A549 (cell line): ENCODE measurements around the gene MCOLN1. TPM values are rescaled to one million over a fixed set of nuclear protein-coding genes. Genes with fewer than 3 reads are reported as not detected.
A peak's percentile ranks its signal among the peaks of the same experiment; 100 is the strongest.

Experiments
- ATAC-seq, 2 experiments: fragments of 200-7000 bp in 1 of 2; fragments of >200 bp in 1 of 2; cut with Nextera tagmentation in 1 of 2; cut with Tn5 transposase in 1 of 2; 3 replicates each; pipeline versions ENCODE4 v1.8.0 to v1.9.1; 2018 to 2020; ENCODE audit warnings: mild to moderate bottlenecking in 1 of 2, moderate library complexity in 1 of 2
- CTCF ChIA-PET: fragments of 300-600 bp; sonication (Branson Sonifier 250); formaldehyde crosslinking; extraction: SDS; loops from one replicate; lab custom pipeline; 2021; ENCODE audit warnings: antibody characterized with exemption, inconsistent platforms; lab: Yijun Ruan, JAX
- POLR2A ChIA-PET: fragments of 350-600 bp; formaldehyde crosslinking; extraction: SDS; loops from one replicate; lab custom pipeline; 2021; ENCODE audit warnings: antibody characterized with exemption, inconsistent platforms; lab: Yijun Ruan, JAX
- DNase-seq, 2 experiments: peaks; one replicate each; pipeline versions ENCODE4 v3.0.0 to v3.0.0-alpha.2; 2011 to 2016; ENCODE audit warnings: low read depth in 1 of 2, low spot score in 1 of 2
- FAIRE-seq: peaks from 2 replicates; lab custom pipeline; 2011; peaks lifted over from hg19 to GRCh38; lab: Jason Lieb, UNC
- H3K27ac ChIP-seq, 2 experiments: fragments of >200 bp; sonication (Bioruptor Twin); formaldehyde crosslinking; 3 replicates each; pipeline ENCODE4 v1.5.1; 2016 to 2017
- H3K4me1 ChIP-seq: fragments of >200 bp; sonication (Bioruptor Twin); formaldehyde crosslinking; 3 replicates; pipeline ENCODE4 v1.6.1; 2016
- H3K4me2 ChIP-seq: fragments of >200 bp; sonication (Bioruptor Twin); formaldehyde crosslinking; 3 replicates; pipeline ENCODE4 v1.6.1; 2016
- H3K4me3 ChIP-seq: fragments of >200 bp; sonication (Bioruptor Twin); formaldehyde crosslinking; 3 replicates; pipeline ENCODE4 v1.5.1; 2016
- H3K9me3 ChIP-seq: fragments of >200 bp; sonication (Bioruptor Twin); formaldehyde crosslinking; 3 replicates; pipeline ENCODE4 v1.6.1; 2016
- BCL3 ChIP-seq: fragments of >200 bp; sonication (Bioruptor Twin); formaldehyde crosslinking; IDR thresholded peaks from 3 replicates; pipeline ENCODE4 v1.6.1; 2016
- CBX8 ChIP-seq: fragments of 200-600 bp; sonication (generic); IDR thresholded peaks from 2 replicates; pipeline ENCODE4 v1.6.1; 2016
- E2F6 ChIP-seq: IDR thresholded peaks from 2 replicates; pipeline ENCODE4 v1.6.1; 2012; ENCODE audit warnings: low read depth, borderline replicate concordance
- EHF ChIP-seq: fragments of 250-450 bp; sonication (Bioruptor Pico); IDR thresholded peaks from 2 replicates; pipeline ENCODE4 v1.5.0; 2020; ENCODE audit warnings: mild to moderate bottlenecking
- ELK1 ChIP-seq: fragments of 150-350 bp; IDR thresholded peaks from 2 replicates; pipeline ENCODE4 v1.6.1; 2014; ENCODE audit warnings: low read depth, mild to moderate bottlenecking, low read length
- FOSL2 ChIP-seq, 2 experiments: fragments of 450-650 bp in 1 of 2; fragments of >200 bp in 1 of 2; sonication (Bioruptor Twin) in 1 of 2; formaldehyde crosslinking; IDR thresholded peaks; 2 replicates each; pipeline versions ENCODE4 v1.5.0 to v1.6.1; 2016 to 2020; ENCODE audit warnings: mild to moderate bottlenecking in 1 of 2, moderate library complexity in 1 of 2
- HES2 ChIP-seq: fragments of >200 bp; sonication (Bioruptor Twin); formaldehyde crosslinking; IDR thresholded peaks from 2 replicates; pipeline ENCODE4 v1.6.1; 2016
- HOXA7 ChIP-seq: fragments of 250-450 bp; sonication (Bioruptor Pico); IDR thresholded peaks from 2 replicates; pipeline ENCODE4 v1.5.0; 2020; ENCODE audit warnings: mild to moderate bottlenecking, moderate library complexity
- JUN ChIP-seq, 2 experiments: fragments of >200 bp; sonication (Bioruptor Twin); formaldehyde crosslinking; IDR thresholded peaks; 2 replicates in 1 of 2; 3 replicates in 1 of 2; pipeline ENCODE4 v1.6.1; 2016 to 2017
- KDM1A ChIP-seq: fragments of 200-600 bp; sonication (generic); IDR thresholded peaks from 2 replicates; pipeline ENCODE4 v1.6.1; 2016; ENCODE audit warnings: low read depth, mild to moderate bottlenecking
- MAX ChIP-seq: IDR thresholded peaks from 2 replicates; pipeline ENCODE4 v1.6.1; 2012
- MYC ChIP-seq: IDR thresholded peaks from 2 replicates; pipeline ENCODE4 v1.6.1; 2012; ENCODE audit warnings: mild to moderate bottlenecking, inconsistent platforms, low read length, improper control_type of control experiment, borderline replicate concordance
- PHF8 ChIP-seq: fragments of 200-600 bp; sonication (generic); IDR thresholded peaks from 2 replicates; pipeline ENCODE4 v1.6.1; 2016; ENCODE audit warnings: low read depth, mild to moderate bottlenecking, antibody characterized with exemption, moderate library complexity, borderline replicate concordance
- POLR2A ChIP-seq: IDR thresholded peaks from 2 replicates; pipeline ENCODE4 v1.6.1; 2012; ENCODE audit warnings: mild to moderate bottlenecking, low read length
- RARB ChIP-seq: fragments of 250-450 bp; sonication (Bioruptor Pico); IDR thresholded peaks from 2 replicates; pipeline ENCODE4 v1.8.0; 2021; ENCODE audit warnings: mild to moderate bottlenecking, moderate library complexity
- REST ChIP-seq: fragments of 200-600 bp; sonication (generic); IDR thresholded peaks from 2 replicates; pipeline ENCODE4 v1.6.1; 2016; ENCODE audit warnings: antibody characterized with exemption, mild to moderate bottlenecking, moderate library complexity
- SREBF2 ChIP-seq: fragments of 450-650 bp; IDR thresholded peaks from 2 replicates; pipeline ENCODE4 v1.6.1; 2014; ENCODE audit warnings: mild to moderate bottlenecking, moderate library complexity
- TP53 ChIP-seq: fragments of 250-450 bp; sonication (Bioruptor Pico); IDR thresholded peaks from 2 replicates; pipeline ENCODE4 v1.5.0; 2021; ENCODE audit warnings: mild to moderate bottlenecking, moderate library complexity
- WGBS: methylation state at CpG from one replicate; pipeline ENCODE4 v1.1.6; 2017; ENCODE audit errors: missing lambda C conversion rate; 5-methylcytosine and 5-hydroxymethylcytosine counted together
- polyA plus RNA-seq, 4 experiments: library from polyadenylated mRNA; depleted of rRNA in 3 of 4; stranded (reverse); fragments of >200 nt; fragmentation: RNase III in 1 of 4; extraction: RNeasy Plus Mini Kit Qiagen cat#74134 plus additional on column Dnase treatment in 1 of 4; gene quantifications; 2 replicates in 3 of 4; 3 replicates in 1 of 4; pipeline ENCODE4 v1.2.3, GENCODE V29; 2011 to 2017

The MCOLN1 gene
- polyA plus RNA-seq, 2 of the 4 experiments (the other 2 are of a cell fraction), result 13.1 to 13.4 TPM

- CTCF ChIA-PET, result interaction anchor here (1.6 kb wide), 1 partner anchor 14 kb away, joined by 5 read pairs; no protein-coding TSS in a partner anchor
- DNase-seq, result peak; percentile 87 to 92
- POLR2A ChIA-PET, result no interaction called here
- ATAC-seq, result peak; percentile 77 to 84
- Histone ChIP-seq H3K4me1 (peaks cover 11% of the 10 kb centered on the region; the same call in 2 of the 3 replicates), H3K9me3 (no peaks in the 10 kb centered on the region), H3K27ac (peak within 1 kb of the TSS; percentile 91 to 95), H3K4me2 (peak within 1 kb of the TSS; percentile 84), H3K4me3 (peak within 1 kb of the TSS; percentile 89)
- no CpG with 5 or more reads among the region's 76 CpGs for WGBS
- peak in 1 of 2 experiments; percentile 54; a peak in 1 of 5 replicates for TF ChIP-seq JUN (IDR thresholded peaks at IDR 0.05)
- peak; percentile 82; the same call in 1 of the 2 replicates for TF ChIP-seq KDM1A
- TF ChIP-seq MYC, result 0 out of 2 replicates have a peak, but pooled peaks have one; percentile 10
- peak; percentile 39; the same call in 1 of the 2 replicates for TF ChIP-seq PHF8
- TF ChIP-seq POLR2A, result peak; percentile 31; the same call in 1 of the 2 replicates
- TF ChIP-seq ELK1, result no peak
- TF ChIP-seq FOSL2 (IDR thresholded peaks at IDR 0.05), result no peak
- 0 out of 2 replicates have a peak, but pooled peaks have one; percentile 7 for TF ChIP-seq FOSL2 (CRISPR knock-in tag; IDR thresholded peaks at IDR 0.05)
- TF ChIP-seq HOXA7, result no peak
- TF ChIP-seq RARB, result no peak
- TF ChIP-seq MAX, result peak; percentile 46; the same call in 1 of the 2 replicates
- TF ChIP-seq REST, result no peak
- TF ChIP-seq TP53 (CRISPR knock-in tag), result no peak
- TF ChIP-seq E2F6, result no peak
- no peak for FAIRE-seq
Measured at GRCh38 chr19:7535047-7535997, 12.9 kb downstream of the MCOLN1 start, which contains the start of gene PNPLA6. PNPLA6 (plus strand) TSS chr19:7535717; CDS start chr19:7535789, 72 bp downstream.

GRCh38 chr19:7535998-7536695 lies 13.7 kb downstream of the MCOLN1 start:
- peak overlapping the region; percentile 84 for H3K4me2 ChIP-seq
- ATAC-seq (no peak), DNase-seq (no peak), FAIRE-seq (no peak)
- no peaks in the 10 kb centered on the region for H3K9me3 ChIP-seq
- 64% methylated on average over 21 of the region's 30 CpGs for WGBS
- H3K27ac ChIP-seq, result peak overlapping the region; percentile 91 to 95
- CTCF ChIA-PET, result interaction anchor here (0.6 to 0.7 kb wide), 2 partner anchors 10 to 1109 kb away, joined by 3 to 4 read pairs; no protein-coding TSS in a partner anchor
- H3K4me3 ChIP-seq, result peak overlapping the region; percentile 89
- peaks cover 11% of the 10 kb centered on the region; the same call in 2 of the 3 replicates for H3K4me1 ChIP-seq
- POLR2A ChIA-PET, result no interaction called here
- TF ChIP-seq CBX8, result no peak
- TF ChIP-seq BCL3, result no peak
- TF ChIP-seq EHF (CRISPR knock-in tag), result no peak
- no peak for TF ChIP-seq REST
- TF ChIP-seq SREBF2, result no peak
- TF ChIP-seq HES2, result no peak
- no peak for TF ChIP-seq ELK1
- no peak; the same call in 1 of the 2 replicates for TF ChIP-seq MAX
